AG04449 (cell line): ENCODE results near the gene FGFBP2.

Experiments used
- CTCF ChIA-PET: fragments of 350-600 bp; formaldehyde crosslinking; extraction: SDS; loops from one replicate; lab custom pipeline; 2021; ENCODE audit warnings: antibody characterized with exemption; lab: Yijun Ruan, JAX
- POLR2A ChIA-PET: fragments of 400-600, 350-600 bp; formaldehyde crosslinking; extraction: SDS; loops from one replicate; lab custom pipeline; 2020; ENCODE audit warnings: antibody characterized with exemption, inconsistent platforms; lab: Yijun Ruan, JAX
- DNase-seq: peaks from one replicate; pipeline ENCODE4 v3.0.0-alpha.2; 2010; ENCODE audit warnings: low read depth, low spot score
- H3K4me3 ChIP-seq: 2 replicates; pipeline ENCODE4 v1.5.1; 2011; ENCODE audit warnings: low read depth, mild to moderate bottlenecking, control low read depth, low read length
- CTCF ChIP-seq: IDR thresholded peaks from one replicate; pipeline ENCODE4 v1.5.1; 2011; ENCODE audit warnings: mild to moderate bottlenecking, moderate library complexity, low read length, control low read depth, inconsistent platforms; ENCODE audit not compliant: insufficient read depth; ENCODE audit errors: missing control alignments

Gene FGFBP2

GRCh38 chr4:15989424-15989823, 26.4 kb upstream of the FGFBP2 start:
- no peak for DNase-seq
- ChIA-PET POLR2A (no interaction called here), CTCF (interaction anchor here (0.7 to 2.6 kb wide), 6 partner anchors 10 to 184 kb away, joined by 3 to 17 read pairs (median 5); no protein-coding TSS in a partner anchor)
- H3K4me3 ChIP-seq = no peak overlapping the region
- TF ChIP-seq CTCF = no peak

- POLR2A ChIA-PET = no interaction called here
- TF ChIP-seq CTCF = no peak
- no peak overlapping the region for H3K4me3 ChIP-seq
- DNase-seq = no peak
- CTCF ChIA-PET = interaction anchor here (1.4 to 2.6 kb wide), 4 partner anchors 11 to 183 kb away, joined by 3 to 17 read pairs (median 8); no protein-coding TSS in a partner anchor
These were observed 25.2 kb upstream of the FGFBP2 start for GRCh38 chr4:15988222-15988621.

- DNase-seq = no peak
- H3K4me3 ChIP-seq = no peak overlapping the region
- no peak for TF ChIP-seq CTCF
- POLR2A ChIA-PET = interaction anchor here (0.5 kb wide), 1 partner anchor 171 kb away, joined by 3 read pairs; no protein-coding TSS in a partner anchor
- CTCF ChIA-PET = interaction anchor here (1.0 to 2.0 kb wide), 4 partner anchors 12 to 104 kb away, joined by 5 to 7 read pairs (median 6); no protein-coding TSS in a partner anchor
These were observed 23.9 kb upstream of the FGFBP2 start for GRCh38 chr4:15986907-15987306.

- no peak for DNase-seq
- POLR2A ChIA-PET = no interaction called here
- TF ChIP-seq CTCF = no peak
- no peak overlapping the region for H3K4me3 ChIP-seq
- CTCF ChIA-PET = interaction anchor here (1.0 to 2.4 kb wide), 7 partner anchors 13 to 178 kb away, joined by 3 to 12 read pairs (median 3); partner anchors contain the start of gene FGFBP2
These were observed 20.6 kb upstream of the FGFBP2 start for GRCh38 chr4:15983610-15984009.

GRCh38 chr4:15982842-15983524, 20.0 kb upstream of the FGFBP2 start:
- POLR2A ChIA-PET = no interaction called here
- no peak for DNase-seq
- TF ChIP-seq CTCF = no peak
- CTCF ChIA-PET = interaction anchor here (0.8 to 2.4 kb wide), 6 partner anchors 8 to 177 kb away, joined by 3 to 12 read pairs (median 4); partner anchors contain the start of gene FGFBP2
- H3K4me3 ChIP-seq = no peak overlapping the region

GRCh38 chr4:15976456-15977447, 13.8 kb upstream of the FGFBP2 start:
- H3K4me3 ChIP-seq = no peak overlapping the region
- no peak for TF ChIP-seq CTCF
- DNase-seq = no peak
- CTCF ChIA-PET = interaction anchor here (0.9 to 5.0 kb wide), 5 partner anchors 14 to 288 kb away, joined by 4 to 21 read pairs (median 7); partner anchors contain the start of gene FGFBP2
- POLR2A ChIA-PET = no interaction called here
